Progenitor cell of endocrine pancreas (in vitro differentiated cells): ENCODE data around the gene PARD3. TPM values are rescaled to one million over a fixed set of nuclear protein-coding genes. Genes with fewer than 3 reads are reported as not detected.
A peak's percentile ranks its signal among the peaks of the same experiment; 100 is the strongest.

ENCODE experiments used
- DNase-seq: peaks from one replicate; pipeline ENCODE4 v3.0.0; 2021; ENCODE audit warnings: low spot score; ENCODE audit not compliant: unreplicated experiment
- H3K27ac Mint-ChIP-seq: 2 replicates; pipeline ENCODE4 v1.8.0; 2021; ENCODE audit warnings: mild to moderate bottlenecking, moderate library complexity, mixed read lengths
- H3K27me3 Mint-ChIP-seq: 2 replicates; pipeline ENCODE4 v1.8.0; 2021; ENCODE audit warnings: mixed read lengths
- H3K36me3 Mint-ChIP-seq: 2 replicates; pipeline ENCODE4 v1.8.0; 2022; ENCODE audit warnings: mixed read lengths; ENCODE audit not compliant: insufficient read depth
- H3K4me1 Mint-ChIP-seq: 2 replicates; pipeline ENCODE4 v1.8.0; 2021; ENCODE audit warnings: low read depth, mixed read lengths
- H3K4me3 Mint-ChIP-seq: 2 replicates; pipeline ENCODE4 v1.8.0; 2021; ENCODE audit warnings: low read depth, mild to moderate bottlenecking, moderate library complexity, mixed read lengths
- H3K9me3 Mint-ChIP-seq: 2 replicates; pipeline ENCODE4 v1.8.0; 2021; ENCODE audit warnings: low read depth, mixed read lengths
- total RNA-seq: library from RNA; stranded (reverse); gene quantifications from 2 replicates; pipeline ENCODE4 v1.2.1, GENCODE V29; 2021
- TF ChIP-seq, protein P1 (sequence below): fragments of 200-600 bp; sonication (generic); IDR thresholded peaks from one replicate; pipeline ENCODE4 v1.5.0; 2021; ENCODE audit warnings: antibody characterized with exemption, mild to moderate bottlenecking; ENCODE audit not compliant: unreplicated experiment

The PARD3 gene
- total RNA-seq, 1 donor from 2014 or later = 85.3 TPM

- Mint-ChIP-seq H3K36me3 (peaks cover 4% of the 10 kb centered on the region), H3K4me3 (no peak overlapping the region), H3K27ac (no peak overlapping the region), H3K9me3 (no peaks in the 10 kb centered on the region), H3K27me3 (no peaks in the 10 kb centered on the region), H3K4me1 (peaks cover 24% of the 10 kb centered on the region)
- DNase-seq = no peak
- TF ChIP-seq, protein P1, sequence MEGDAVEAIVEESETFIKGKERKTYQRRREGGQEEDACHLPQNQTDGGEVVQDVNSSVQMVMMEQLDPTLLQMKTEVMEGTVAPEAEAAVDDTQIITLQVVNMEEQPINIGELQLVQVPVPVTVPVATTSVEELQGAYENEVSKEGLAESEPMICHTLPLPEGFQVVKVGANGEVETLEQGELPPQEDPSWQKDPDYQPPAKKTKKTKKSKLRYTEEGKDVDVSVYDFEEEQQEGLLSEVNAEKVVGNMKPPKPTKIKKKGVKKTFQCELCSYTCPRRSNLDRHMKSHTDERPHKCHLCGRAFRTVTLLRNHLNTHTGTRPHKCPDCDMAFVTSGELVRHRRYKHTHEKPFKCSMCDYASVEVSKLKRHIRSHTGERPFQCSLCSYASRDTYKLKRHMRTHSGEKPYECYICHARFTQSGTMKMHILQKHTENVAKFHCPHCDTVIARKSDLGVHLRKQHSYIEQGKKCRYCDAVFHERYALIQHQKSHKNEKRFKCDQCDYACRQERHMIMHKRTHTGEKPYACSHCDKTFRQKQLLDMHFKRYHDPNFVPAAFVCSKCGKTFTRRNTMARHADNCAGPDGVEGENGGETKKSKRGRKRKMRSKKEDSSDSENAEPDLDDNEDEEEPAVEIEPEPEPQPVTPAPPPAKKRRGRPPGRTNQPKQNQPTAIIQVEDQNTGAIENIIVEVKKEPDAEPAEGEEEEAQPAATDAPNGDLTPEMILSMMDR = no peak
Observed at GRCh38 chr10:34677132-34677531, 138.0 kb downstream of the PARD3 start.

DNA sequence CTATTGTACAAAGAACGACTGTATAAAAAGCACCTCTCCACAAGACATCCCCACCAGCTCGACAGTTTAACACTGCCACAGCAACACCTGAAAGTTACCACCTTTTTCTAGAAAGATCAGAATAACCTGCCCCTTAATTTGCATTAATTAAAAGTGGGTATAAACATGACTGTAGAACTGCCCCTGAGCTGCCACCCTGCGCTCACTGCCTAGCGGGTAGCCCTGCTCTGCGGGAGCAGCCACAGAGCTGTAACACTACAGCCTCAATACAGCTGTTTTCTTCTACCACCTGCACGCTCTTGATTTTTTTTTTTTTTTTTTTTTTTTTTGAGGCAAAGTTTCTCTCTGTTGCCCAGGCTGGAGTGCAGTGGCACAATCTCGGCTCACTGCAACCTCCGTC, 140.9 kb downstream of the PARD3 start:
- no peaks in the 10 kb centered on the region for H3K27me3 Mint-ChIP-seq
- peaks cover 39% of the 10 kb centered on the region for H3K4me1 Mint-ChIP-seq
- TF ChIP-seq, protein P1 = no peak
- H3K9me3 Mint-ChIP-seq = peaks cover under 1% of the 10 kb centered on the region
- H3K27ac Mint-ChIP-seq = no peak overlapping the region
- DNase-seq = no peak
- H3K36me3 Mint-ChIP-seq = peaks cover 4% of the 10 kb centered on the region
- no peak overlapping the region for H3K4me3 Mint-ChIP-seq

GRCh38 chr10:34670081-34670480, 145.0 kb downstream of the PARD3 start:
- Mint-ChIP-seq H3K9me3 (peaks cover 5% of the 10 kb centered on the region), H3K27ac (peak overlapping the region; percentile 4), H3K36me3 (no peaks in the 10 kb centered on the region), H3K27me3 (no peaks in the 10 kb centered on the region), H3K4me3 (peak overlapping the region; percentile 3), H3K4me1 (peaks cover 68% of the 10 kb centered on the region)
- no peak for DNase-seq
- TF ChIP-seq, protein P1 = no peak

DNA sequence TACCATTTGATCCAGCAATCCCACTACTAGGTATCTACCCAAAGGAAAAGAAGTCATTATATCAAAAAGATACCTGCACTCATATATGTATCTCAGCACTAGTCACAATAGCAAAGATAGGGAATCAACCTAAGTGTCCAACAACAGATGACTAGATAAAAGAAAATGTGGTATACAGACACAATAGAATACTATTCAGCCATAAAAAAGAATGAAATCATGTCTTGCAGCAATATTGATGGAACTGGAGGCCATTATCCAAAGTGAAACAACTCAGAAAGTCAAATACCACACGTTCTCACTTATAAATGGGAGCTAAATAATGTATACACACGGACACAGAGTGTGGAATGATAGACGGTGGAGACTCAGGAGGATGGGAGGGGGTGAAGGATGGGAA, 146.0 kb downstream of the PARD3 start:
- H3K4me1 Mint-ChIP-seq = peaks cover 68% of the 10 kb centered on the region
- no peak for DNase-seq
- H3K27me3 Mint-ChIP-seq = no peaks in the 10 kb centered on the region
- no peaks in the 10 kb centered on the region for H3K36me3 Mint-ChIP-seq
- peaks cover 5% of the 10 kb centered on the region for H3K9me3 Mint-ChIP-seq
- TF ChIP-seq, protein P1 = no peak
- H3K4me3 Mint-ChIP-seq = no peak overlapping the region
- no peak overlapping the region for H3K27ac Mint-ChIP-seq

- Mint-ChIP-seq H3K9me3 (peaks cover 5% of the 10 kb centered on the region), H3K27me3 (no peaks in the 10 kb centered on the region), H3K36me3 (no peaks in the 10 kb centered on the region), H3K4me1 (peaks cover 58% of the 10 kb centered on the region), H3K4me3 (no peak overlapping the region), H3K27ac (peak overlapping the region; percentile 86)
- TF ChIP-seq, protein P1 = no peak
- no peak for DNase-seq
Observed at GRCh38 chr10:34667177-34667576, 147.9 kb downstream of the PARD3 start.
